Measurements from ENCODE around the gene CIPC.

CIPC gene

DNA sequence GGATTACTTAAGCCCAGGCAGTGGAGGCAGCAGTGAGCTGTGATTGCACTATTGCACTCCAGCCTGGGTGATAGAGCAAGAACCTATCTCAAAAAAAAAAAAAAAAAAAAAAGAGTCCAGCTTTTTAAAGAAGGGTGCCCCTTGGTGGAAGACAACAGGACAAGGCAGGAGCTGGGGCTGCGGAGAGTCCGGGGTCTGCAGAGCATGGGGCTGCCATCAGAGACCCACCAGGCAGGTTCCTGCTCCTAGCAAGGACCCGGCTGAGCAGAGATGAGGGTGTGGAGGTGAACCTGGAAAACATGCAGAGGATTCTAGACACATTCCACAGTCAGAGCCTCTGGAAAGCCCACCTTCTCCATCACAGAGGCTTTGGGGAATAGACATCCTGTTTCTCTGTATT is 21.0 kb upstream of the CIPC start:
- POLR2A ChIA-PET = interaction anchor here (0.6 kb wide), 2 partner anchors 52 to 206 kb away, joined by 3 to 4 read pairs; no protein-coding TSS in a partner anchor
- DNase-seq (ENCODE audit: extremely low spot score) = no peak

DNA sequence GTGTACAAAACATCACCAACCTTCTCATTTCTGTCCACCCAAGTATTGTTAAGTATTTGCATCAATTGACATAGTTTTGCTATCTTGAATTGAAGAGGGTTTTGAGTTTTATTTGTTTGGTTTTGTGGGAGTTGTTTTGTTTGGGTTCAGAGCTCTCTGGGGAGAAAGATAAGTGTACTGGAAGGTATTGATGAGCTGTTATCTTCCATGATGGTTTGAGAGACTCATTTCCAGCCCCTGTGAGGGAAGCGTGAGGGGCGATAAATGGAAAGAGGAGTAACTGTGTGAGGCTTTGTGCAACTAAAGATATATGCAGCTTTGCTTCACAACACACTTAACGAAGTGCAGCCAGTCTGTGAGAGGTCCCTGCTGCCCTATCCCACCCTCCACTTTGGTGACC is 15.7 kb upstream of the CIPC start:
- no peak for DNase-seq (ENCODE audit: extremely low spot score)
- ChIA-PET POLR2A (no interaction called here), CTCF (interaction anchor here (1.0 to 22.5 kb wide), 12 partner anchors 9 to 208 kb away, joined by 3 to 586 read pairs (median 11); no protein-coding TSS in a partner anchor)
- TF ChIP-seq, protein P1, sequence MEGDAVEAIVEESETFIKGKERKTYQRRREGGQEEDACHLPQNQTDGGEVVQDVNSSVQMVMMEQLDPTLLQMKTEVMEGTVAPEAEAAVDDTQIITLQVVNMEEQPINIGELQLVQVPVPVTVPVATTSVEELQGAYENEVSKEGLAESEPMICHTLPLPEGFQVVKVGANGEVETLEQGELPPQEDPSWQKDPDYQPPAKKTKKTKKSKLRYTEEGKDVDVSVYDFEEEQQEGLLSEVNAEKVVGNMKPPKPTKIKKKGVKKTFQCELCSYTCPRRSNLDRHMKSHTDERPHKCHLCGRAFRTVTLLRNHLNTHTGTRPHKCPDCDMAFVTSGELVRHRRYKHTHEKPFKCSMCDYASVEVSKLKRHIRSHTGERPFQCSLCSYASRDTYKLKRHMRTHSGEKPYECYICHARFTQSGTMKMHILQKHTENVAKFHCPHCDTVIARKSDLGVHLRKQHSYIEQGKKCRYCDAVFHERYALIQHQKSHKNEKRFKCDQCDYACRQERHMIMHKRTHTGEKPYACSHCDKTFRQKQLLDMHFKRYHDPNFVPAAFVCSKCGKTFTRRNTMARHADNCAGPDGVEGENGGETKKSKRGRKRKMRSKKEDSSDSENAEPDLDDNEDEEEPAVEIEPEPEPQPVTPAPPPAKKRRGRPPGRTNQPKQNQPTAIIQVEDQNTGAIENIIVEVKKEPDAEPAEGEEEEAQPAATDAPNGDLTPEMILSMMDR (IDR thresholded peaks at IDR 0.05; ENCODE audit: control extremely low read depth, extremely low read depth, low read depth, missing control alignments) = no peak

More for the DNA sequence above, 21.0 kb upstream of the CIPC start:
- CTCF ChIA-PET = interaction anchor here (0.8 to 22.5 kb wide), 12 partner anchors 8 to 203 kb away, joined by 3 to 586 read pairs (median 6); no protein-coding TSS in a partner anchor
- TF ChIP-seq, protein P1 (IDR thresholded peaks at IDR 0.05; ENCODE audit: control extremely low read depth, extremely low read depth, low read depth, missing control alignments) = no peak

DNA sequence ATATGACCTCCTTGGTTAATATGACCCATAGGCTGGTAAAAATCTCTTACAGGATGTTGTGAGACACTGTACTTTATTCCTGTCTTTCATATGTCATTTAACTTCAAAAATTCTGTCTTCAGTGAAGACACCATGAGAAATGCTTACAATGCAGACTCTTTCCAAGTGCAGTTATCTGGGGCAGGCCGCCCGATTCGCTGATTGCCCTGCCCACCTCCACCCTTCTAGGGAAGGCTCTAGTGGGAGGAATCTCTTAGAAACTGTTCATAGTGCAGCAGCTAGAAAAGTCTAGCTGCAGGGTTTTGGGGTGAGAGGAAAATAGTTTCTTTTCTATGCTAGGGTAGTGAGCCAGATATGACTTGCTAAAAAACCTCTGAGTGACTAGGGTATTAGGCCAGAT is 15.0 kb upstream of the CIPC start:
- TF ChIP-seq, protein P1 (IDR thresholded peaks at IDR 0.05; ENCODE audit: control extremely low read depth, extremely low read depth, low read depth, missing control alignments) = no peak
- DNase-seq (ENCODE audit: extremely low spot score) = no peak
- CTCF ChIA-PET = interaction anchor here (1.0 to 22.5 kb wide), 10 partner anchors 8 to 209 kb away, joined by 3 to 586 read pairs (median 11); no protein-coding TSS in a partner anchor
- POLR2A ChIA-PET = no interaction called here

DNA sequence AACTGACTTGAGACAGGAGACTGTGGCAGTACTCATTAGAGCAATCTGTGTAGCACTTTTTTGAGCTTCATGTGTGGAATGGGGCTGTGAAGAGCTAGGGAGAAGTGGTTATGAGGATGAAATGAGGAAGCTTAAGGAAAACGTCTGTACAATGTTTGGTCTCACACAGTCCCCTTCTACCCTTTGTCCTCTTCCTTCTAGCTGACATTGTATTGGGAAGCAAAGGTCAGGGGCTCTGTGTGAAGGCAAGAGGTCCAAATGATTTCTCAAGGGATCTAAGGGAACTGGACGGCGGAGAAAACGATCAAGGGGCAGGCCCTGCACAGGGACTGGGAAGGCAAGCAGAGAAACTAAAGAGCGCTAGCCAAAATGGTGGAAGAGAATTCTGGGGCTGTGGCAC is 13.1 kb upstream of the CIPC start:
- ChIA-PET CTCF (interaction anchor here (1.3 to 10.1 kb wide), 10 partner anchors 8 to 212 kb away, joined by 3 to 189 read pairs (median 14); no protein-coding TSS in a partner anchor), POLR2A (no interaction called here)
- TF ChIP-seq, protein P1 (IDR thresholded peaks at IDR 0.05; ENCODE audit: control extremely low read depth, extremely low read depth, low read depth, missing control alignments) = no peak
- DNase-seq (ENCODE audit: extremely low spot score) = no peak

DNA sequence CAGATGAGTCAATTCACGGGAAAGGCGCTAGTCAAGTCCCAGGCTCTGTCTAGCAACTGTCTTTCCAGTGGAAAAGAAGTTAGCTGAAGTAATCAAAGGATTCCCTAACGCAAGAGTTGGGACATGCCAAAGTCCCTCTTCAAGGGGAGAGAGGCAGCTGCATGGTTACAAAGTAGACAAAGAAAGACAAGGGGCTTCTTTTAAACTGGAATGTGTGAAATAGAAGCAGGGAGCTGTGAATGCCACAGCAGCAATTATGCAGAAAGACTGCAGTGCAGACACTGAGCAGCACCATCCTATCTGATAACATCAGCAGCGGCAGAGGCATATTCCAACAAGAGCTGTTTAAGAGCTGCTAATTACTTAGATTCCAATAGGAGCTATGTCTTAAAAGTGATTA is 12.5 kb upstream of the CIPC start:
- ChIA-PET POLR2A (interaction anchor here (1.1 kb wide), 1 partner anchor 38 kb away, joined by 3 read pairs; no protein-coding TSS in a partner anchor), CTCF (interaction anchor here (1.0 to 10.1 kb wide), 13 partner anchors 9 to 215 kb away, joined by 3 to 189 read pairs (median 10); no protein-coding TSS in a partner anchor)

DNA sequence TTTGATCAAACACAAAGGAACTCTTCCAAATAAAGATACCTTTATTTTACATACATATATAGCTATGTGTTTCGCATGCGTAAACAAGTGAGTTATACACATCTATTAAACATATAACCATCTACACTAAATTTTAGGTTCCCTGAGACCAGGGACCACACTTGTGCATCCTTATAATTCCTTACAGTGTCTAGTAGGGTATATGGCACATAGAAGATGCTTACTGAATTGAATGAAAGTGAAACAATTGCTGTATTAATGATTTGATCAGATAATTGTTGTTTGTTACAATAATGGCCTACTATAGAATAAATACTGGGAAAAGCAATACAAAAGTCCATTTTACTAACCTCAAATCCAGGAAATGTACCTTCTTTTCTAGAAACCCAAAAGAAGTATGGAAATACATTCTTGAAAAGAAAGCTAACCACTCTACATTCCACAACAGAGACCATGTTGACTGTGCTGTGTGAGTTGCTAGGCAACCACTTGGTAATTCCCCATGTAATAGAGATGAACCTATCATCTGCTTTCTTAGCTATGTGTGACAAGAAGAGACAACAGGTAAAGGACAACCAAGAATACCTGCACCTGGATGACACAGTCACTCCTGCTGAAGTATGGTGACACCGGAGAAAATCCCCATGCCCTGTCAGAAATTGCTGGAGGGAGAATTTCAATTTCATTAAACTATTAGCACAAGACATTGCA is 11.9 kb upstream of the CIPC start:
- ChIA-PET CTCF (interaction anchor here (1.0 to 10.1 kb wide), 15 partner anchors 9 to 215 kb away, joined by 3 to 189 read pairs (median 9); no protein-coding TSS in a partner anchor), POLR2A (interaction anchor here (1.1 kb wide), 1 partner anchor 37 kb away, joined by 3 read pairs; no protein-coding TSS in a partner anchor)
- TF ChIP-seq, protein P1 (IDR thresholded peaks at IDR 0.05; ENCODE audit: control extremely low read depth, extremely low read depth, low read depth, missing control alignments) = no peak
- peak; percentile 46 for DNase-seq (ENCODE audit: extremely low spot score)

More for the DNA sequence above, 12.5 kb upstream of the CIPC start:
- TF ChIP-seq, protein P1 (IDR thresholded peaks at IDR 0.05; ENCODE audit: control extremely low read depth, extremely low read depth, low read depth, missing control alignments) = no peak
- DNase-seq (ENCODE audit: extremely low spot score) = no peak

Data from GM10248 (cell line).